DMS114 treated with DMSO at 0.1 percent for 48 hours (cell line): ENCODE measurements around the gene LMCD1.

Source experiments
- DNase-seq: peaks from one replicate; lab custom pipeline; 2025; ENCODE audit not compliant: unreplicated experiment; lab: John Stamatoyannopoulos, UW

LMCD1 gene

DNA sequence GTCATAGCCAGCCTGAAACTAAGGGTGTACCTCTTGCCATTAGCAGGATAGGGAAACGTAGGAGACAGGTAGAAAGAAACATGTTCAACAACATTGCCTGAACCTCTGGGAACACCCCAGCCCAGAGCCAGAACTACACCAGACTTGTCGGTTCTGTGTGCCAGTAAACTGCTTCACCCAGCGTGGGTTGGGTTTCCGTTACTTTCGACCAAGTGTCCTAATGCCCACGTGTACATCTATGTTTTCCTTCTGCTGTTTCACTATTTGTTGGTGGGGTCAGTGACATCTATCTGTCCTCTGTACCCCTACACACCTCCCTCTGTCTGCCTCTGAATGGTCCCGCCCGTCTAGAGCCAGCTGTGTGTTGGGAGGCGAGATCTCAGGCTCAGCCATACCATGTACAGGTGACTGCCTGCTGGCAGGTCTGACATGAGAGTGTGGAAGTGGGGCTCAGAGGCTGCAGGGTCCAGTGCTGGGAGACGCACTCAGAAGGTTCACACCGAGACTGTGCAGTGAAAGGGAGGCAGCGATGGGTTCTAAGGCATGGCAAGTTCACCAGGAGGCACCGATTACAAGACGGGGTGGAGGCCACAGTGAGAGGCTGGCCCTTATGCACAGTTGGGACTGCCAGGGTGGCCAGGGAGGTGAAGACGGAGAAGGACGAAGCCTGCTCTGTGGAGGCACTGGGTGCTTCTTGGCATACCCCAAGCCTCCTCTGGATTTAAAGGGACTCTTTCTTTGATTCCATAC is 106.6 kb downstream of the LMCD1 start:
- DNase-seq: no peak

DNA sequence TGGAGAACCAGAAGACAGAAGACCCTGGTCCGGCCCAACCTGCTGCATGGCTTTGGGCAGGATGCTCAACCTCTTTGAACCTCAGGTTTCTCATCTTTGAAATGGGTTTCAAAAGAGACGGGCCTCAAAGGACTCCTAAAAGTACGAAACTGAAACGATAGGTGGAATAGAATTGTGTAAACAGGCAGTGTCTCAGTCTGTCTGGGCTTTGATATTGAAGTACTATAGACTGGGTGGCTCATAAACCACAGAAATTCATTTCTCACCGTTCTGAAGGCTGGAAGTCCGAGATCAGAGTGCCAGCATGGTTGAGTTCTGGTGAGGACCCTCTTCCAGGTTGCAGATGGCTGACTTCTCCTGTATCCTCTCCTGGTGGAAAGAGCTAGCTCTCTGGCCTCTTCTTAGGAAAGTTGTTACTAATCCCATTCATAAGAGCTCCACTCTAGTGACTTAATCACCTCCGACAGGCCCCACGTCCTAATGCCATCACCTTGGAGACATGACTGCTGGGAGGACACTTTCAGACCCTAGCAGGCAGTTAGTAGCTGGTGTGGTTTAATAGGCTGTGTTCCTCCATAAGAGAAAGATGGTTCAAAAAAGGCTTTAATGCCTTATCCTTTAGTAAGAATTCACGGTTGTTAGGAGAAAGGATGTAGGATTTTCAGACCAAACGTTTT is 107.3 kb downstream of the LMCD1 start:
- DNase-seq: no peak

- DNase-seq: no peak
Measured at GRCh38 chr3:8610951-8611350, 109.3 kb downstream of the LMCD1 start.

DNA sequence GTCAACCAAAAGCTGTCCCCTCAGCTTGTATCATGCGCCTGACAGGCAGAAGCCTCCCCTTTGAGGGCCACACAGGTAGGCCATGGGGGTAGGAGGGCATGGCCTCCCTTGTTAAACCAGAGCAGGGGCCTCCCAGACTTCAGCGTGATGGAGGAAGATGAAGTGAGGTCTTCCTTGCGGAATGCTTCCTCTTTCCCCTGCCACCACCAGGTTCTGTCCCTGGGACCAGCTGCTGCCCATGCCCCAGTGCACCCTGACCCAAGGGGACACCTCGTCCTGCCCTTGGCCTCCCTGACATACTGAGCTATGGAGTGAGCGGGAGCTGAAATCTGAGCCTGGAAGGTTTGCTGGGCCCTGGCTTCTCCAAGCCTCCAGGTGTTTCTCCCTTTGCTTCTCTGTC is 116.3 kb downstream of the LMCD1 start:
- no peak for DNase-seq

DNA sequence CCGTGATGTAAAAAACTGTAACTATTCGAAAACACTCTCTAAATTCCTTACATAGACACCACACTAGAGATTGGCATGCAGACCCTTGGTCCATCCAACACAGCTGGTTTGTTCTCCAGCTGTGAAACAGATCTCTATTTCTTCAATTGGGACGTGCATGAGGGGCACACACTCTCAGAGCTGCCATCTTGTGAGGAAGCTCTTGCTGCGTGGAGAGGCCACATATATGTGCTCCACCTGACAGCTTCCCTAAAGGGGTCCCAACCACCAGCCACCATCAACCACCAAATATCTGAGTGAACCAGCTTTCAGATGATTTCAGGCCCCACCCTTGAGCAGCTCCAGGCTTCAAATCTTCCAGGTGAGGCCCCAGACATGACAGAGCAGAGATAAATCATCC is 117.3 kb downstream of the LMCD1 start:
- DNase-seq: no peak

GRCh38 chr3:8619548-8619947 is 117.9 kb downstream of the LMCD1 start:
- DNase-seq: no peak

DNA sequence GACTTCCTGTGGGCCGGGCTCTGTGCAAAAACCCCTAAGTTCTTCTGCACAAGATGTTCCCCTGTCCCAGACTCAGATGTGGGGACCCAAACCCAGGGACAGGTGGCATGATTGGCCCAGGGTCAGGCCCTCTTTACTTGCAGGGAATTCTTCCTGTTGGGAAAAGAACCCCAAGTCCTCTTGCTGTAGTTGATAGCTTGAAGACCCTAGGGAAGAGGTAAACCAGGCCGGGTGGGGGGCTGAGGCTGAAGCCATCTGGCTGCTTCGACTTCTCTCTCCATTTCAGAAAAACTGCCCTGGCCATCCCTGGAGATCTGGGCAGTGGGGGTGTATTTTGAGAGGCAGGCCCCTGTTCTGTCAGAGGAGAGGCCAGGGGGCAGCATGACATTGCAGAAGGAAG is 119.5 kb downstream of the LMCD1 start:
- no peak for DNase-seq

DNA sequence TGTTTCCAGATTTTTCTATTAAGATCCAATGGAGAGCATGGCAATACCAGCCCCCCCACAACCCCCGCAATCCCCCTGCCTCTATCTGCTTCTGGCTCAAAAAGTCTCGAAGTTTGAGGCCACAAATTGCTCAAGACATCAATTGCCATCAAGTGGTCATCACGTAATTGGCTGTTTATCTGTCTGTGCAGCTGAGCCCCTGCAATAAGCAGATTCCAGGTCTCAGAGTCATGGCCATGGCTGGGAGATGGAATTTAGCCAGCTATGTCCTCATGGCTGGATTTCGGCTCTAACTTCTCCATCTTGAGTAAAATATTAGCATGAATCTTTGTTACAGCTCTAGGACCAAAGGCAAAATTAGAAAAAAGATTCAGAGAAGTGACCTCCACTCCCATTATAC is 120.2 kb downstream of the LMCD1 start:
- DNase-seq: no peak

DNA sequence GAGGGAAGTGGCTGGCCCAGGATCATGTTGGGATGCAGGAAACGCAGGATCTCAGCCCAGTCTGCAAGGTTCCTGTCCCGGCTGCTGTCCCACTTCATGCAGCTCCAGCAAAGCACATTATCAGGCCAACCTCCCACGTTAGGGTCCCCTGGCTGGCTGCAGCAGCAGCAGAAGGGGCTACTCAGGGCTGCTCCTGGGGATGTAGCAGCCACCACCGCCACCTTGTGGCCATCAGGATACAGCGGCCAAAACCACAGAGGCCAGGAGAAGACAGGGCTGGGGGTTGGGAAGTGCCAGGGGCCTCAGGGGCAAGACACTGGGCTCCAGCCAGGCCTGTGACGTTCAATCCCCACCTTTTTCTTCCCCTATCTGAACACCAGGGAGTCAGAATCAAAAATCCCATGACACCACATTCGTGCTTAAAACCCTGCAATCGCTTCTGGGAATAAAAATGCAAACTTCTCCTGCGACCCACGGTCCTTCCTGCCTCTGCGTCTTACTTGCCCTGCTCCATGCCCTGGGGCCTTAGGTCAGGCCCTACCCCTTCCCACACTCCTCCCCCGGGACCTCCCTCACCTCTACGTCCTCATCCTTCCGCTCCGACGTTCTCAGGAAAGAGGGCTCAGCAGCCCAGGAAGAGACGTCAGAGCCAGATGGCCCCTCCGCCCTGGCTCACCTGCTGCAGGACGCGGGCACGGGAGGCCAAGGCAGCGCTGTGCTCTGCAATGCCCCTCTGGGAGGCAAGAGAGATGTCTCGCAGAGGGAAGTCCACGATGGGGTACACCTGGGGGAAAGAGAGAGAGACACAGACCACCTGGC is 121.5 kb downstream of the LMCD1 start:
- peak; percentile 30 for DNase-seq

- no peak for DNase-seq
Measured at GRCh38 chr3:8623741-8624140, 122.1 kb downstream of the LMCD1 start.
